OCI-LY3 (cell line): ENCODE measurements around the gene RAB24.

ENCODE experiments used
- H2AFZ ChIP-seq: fragments of 200-600, 300-600 bp; shearing (Covaris generic); 2 replicates; pipeline ENCODE4 v1.6.0; 2014; ENCODE audit warnings: antibody characterized with exemption, low read depth, low read length
- H3K27ac ChIP-seq: fragments of 200-600, 300-600 bp; sonication (generic); 2 replicates; pipeline ENCODE4 v1.5.1; 2014; ENCODE audit warnings: mild to moderate bottlenecking, low read length, moderate library complexity, mixed read lengths
- H3K27me3 ChIP-seq: fragments of 200-600, 300-600 bp; sonication (generic); 2 replicates; pipeline ENCODE4 v1.6.1; 2014; ENCODE audit warnings: low read depth, low read length, mixed read lengths
- H3K36me3 ChIP-seq: fragments of 200-600, 300-600 bp; sonication (generic); replicated peaks from 2 replicates; pipeline ENCODE3; 2014; ENCODE audit warnings: low read depth, low read length, mixed read lengths
- H3K4me1 ChIP-seq: fragments of 300-600, 200-600 bp; sonication (generic); 2 replicates; pipeline ENCODE4 v1.6.1; 2014; ENCODE audit warnings: low read length, mixed read lengths
- H3K4me2 ChIP-seq: fragments of 200-600, 300-600 bp; sonication (generic); 2 replicates; pipeline ENCODE4 v1.6.1; 2014; ENCODE audit warnings: low read length, mixed read lengths
- H3K4me3 ChIP-seq: fragments of 300-600, 200-600 bp; sonication (generic); 2 replicates; pipeline ENCODE4 v1.5.1; 2014; ENCODE audit warnings: antibody characterized with exemption, mild to moderate bottlenecking, low read length, moderate library complexity
- H3K79me2 ChIP-seq: fragments of 300-600, 200-600 bp; shearing (Covaris generic); 2 replicates; pipeline ENCODE4 v1.6.1; 2014; ENCODE audit warnings: mild to moderate bottlenecking, low read length, mixed read lengths
- H3K9ac ChIP-seq: fragments of 300-600, 200-600 bp; shearing (Covaris generic); 2 replicates; pipeline ENCODE4 v1.6.0; 2014; ENCODE audit warnings: mild to moderate bottlenecking, low read length, moderate library complexity
- H3K9me3 ChIP-seq: fragments of 200-600, 300-600 bp; shearing (Covaris generic); 2 replicates; pipeline ENCODE4 v1.6.1; 2014; ENCODE audit warnings: low read length, mixed read lengths; ENCODE audit not compliant: insufficient read depth
- H4K20me1 ChIP-seq: fragments of 200-600, 300-600 bp; sonication (generic); 2 replicates; pipeline ENCODE4 v1.6.1; 2016; ENCODE audit warnings: low read length, mixed read lengths; ENCODE audit not compliant: insufficient read depth
- CTCF ChIP-seq: fragments of 200-600, 300-600 bp; sonication (generic); IDR thresholded peaks from 2 replicates; pipeline ENCODE4 v1.5.1; 2014; ENCODE audit warnings: antibody characterized with exemption, low read length, low read depth
- EZH2phosphoT487 ChIP-seq: fragments of 200-600 bp; shearing (Covaris generic); IDR thresholded peaks from 2 replicates; pipeline ENCODE4 v1.6.1; 2018; ENCODE audit warnings: antibody characterized with exemption, mixed run types, low read depth

The RAB24 gene

GRCh38 chr5:177315411-177315810 lies 11.9 kb upstream of the RAB24 start:
- Histone ChIP-seq H3K27me3 (no peaks in the 10 kb centered on the region), H3K4me1 (peaks cover 16% of the 10 kb centered on the region; the same call in 1 of the 2 replicates), H3K27ac (no peak overlapping the region), H3K4me3 (no peak overlapping the region), H3K4me2 (no peak overlapping the region), H2AFZ (no peak overlapping the region), H3K9me3 (no peaks in the 10 kb centered on the region), H3K79me2 (no peaks in the 10 kb centered on the region), H3K36me3 (no peaks in the 10 kb centered on the region), H3K9ac (no peak overlapping the region), H4K20me1 (peaks cover 8% of the 10 kb centered on the region; the same call in 1 of the 2 replicates)
- TF ChIP-seq CTCF (no peak), EZH2phosphoT487 (no peak)

GRCh38 chr5:177314376-177315342 lies 11.1 kb upstream of the RAB24 start:
- Histone ChIP-seq H3K79me2 (no peaks in the 10 kb centered on the region), H3K9ac (no peak overlapping the region), H3K4me3 (no peak overlapping the region), H4K20me1 (peaks cover 15% of the 10 kb centered on the region; the same call in 1 of the 2 replicates), H2AFZ (no peak overlapping the region), H3K9me3 (no peaks in the 10 kb centered on the region), H3K4me1 (peaks cover 18% of the 10 kb centered on the region; the same call in 1 of the 2 replicates), H3K4me2 (no peak overlapping the region), H3K27ac (no peak overlapping the region), H3K27me3 (no peaks in the 10 kb centered on the region), H3K36me3 (no peaks in the 10 kb centered on the region)
- TF ChIP-seq CTCF (no peak), EZH2phosphoT487 (no peak)

GRCh38 chr5:177313561-177314259 lies 10.2 kb upstream of the RAB24 start:
- H3K4me1 ChIP-seq, result peaks cover 18% of the 10 kb centered on the region; the same call in 1 of the 2 replicates
- TF ChIP-seq EZH2phosphoT487 (no peak), CTCF (no peak)
- H3K36me3 ChIP-seq, result peaks cover 7% of the 10 kb centered on the region
- peak overlapping the region; percentile 86; the same call in 1 of the 2 replicates for H3K4me3 ChIP-seq
- no peak overlapping the region for H3K27ac ChIP-seq
- no peaks in the 10 kb centered on the region for H3K27me3 ChIP-seq
- no peak overlapping the region for H2AFZ ChIP-seq
- H3K79me2 ChIP-seq, result no peaks in the 10 kb centered on the region
- peaks cover 15% of the 10 kb centered on the region; the same call in 1 of the 2 replicates for H4K20me1 ChIP-seq
- 0 out of 2 replicates have a peak overlapping the region, but pooled peaks have one; percentile 86 for H3K4me2 ChIP-seq
- H3K9me3 ChIP-seq, result no peaks in the 10 kb centered on the region
- no peak overlapping the region for H3K9ac ChIP-seq
